Measurements from ENCODE around the gene ROGDI. TPM values are rescaled to one million over a fixed set of nuclear protein-coding genes. Genes with fewer than 3 reads are reported as not detected.

Gene ROGDI
- total and polyA plus RNA-seq, 9 of the 15 experiments (the other 6 are each of a cell fraction or from before 2014, with no cell fraction given) = 0.97 to 37.3 (median 16.5) TPM

- TF ChIP-seq, protein P1, sequence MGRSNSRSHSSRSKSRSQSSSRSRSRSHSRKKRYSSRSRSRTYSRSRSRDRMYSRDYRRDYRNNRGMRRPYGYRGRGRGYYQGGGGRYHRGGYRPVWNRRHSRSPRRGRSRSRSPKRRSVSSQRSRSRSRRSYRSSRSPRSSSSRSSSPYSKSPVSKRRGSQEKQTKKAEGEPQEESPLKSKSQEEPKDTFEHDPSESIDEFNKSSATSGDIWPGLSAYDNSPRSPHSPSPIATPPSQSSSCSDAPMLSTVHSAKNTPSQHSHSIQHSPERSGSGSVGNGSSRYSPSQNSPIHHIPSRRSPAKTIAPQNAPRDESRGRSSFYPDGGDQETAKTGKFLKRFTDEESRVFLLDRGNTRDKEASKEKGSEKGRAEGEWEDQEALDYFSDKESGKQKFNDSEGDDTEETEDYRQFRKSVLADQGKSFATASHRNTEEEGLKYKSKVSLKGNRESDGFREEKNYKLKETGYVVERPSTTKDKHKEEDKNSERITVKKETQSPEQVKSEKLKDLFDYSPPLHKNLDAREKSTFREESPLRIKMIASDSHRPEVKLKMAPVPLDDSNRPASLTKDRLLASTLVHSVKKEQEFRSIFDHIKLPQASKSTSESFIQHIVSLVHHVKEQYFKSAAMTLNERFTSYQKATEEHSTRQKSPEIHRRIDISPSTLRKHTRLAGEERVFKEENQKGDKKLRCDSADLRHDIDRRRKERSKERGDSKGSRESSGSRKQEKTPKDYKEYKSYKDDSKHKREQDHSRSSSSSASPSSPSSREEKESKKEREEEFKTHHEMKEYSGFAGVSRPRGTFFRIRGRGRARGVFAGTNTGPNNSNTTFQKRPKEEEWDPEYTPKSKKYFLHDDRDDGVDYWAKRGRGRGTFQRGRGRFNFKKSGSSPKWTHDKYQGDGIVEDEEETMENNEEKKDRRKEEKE (IDR thresholded peaks at IDR 0.05; ENCODE audit: borderline replicate concordance in 1 of 2, control insufficient read depth in 1 of 2, low read depth in 2 of 2, low read length in 1 of 2) = no peak
- TF ChIP-seq FOXM1 (IDR thresholded peaks at IDR 0.05; ENCODE audit: low read depth) (no peak), FOXM1 (CRISPR knock-in tag; IDR thresholded peaks at IDR 0.05; ENCODE audit: low read depth) (no peak), C11orf30 (IDR thresholded peaks at IDR 0.05; ENCODE audit: low read depth) (no peak), FOXK1 (CRISPR knock-in tag; IDR thresholded peaks at IDR 0.05; ENCODE audit: borderline replicate concordance) (no peak), SMARCA5 (IDR thresholded peaks at IDR 0.05) (no peak), SMAD4 (CRISPR knock-in tag; conservative IDR thresholded peaks at IDR 0.05) (0 out of 2 replicates have a peak, but pooled peaks have one; percentile 65), RREB1 (CRISPR knock-in tag; IDR thresholded peaks at IDR 0.05) (no peak), TAF7 (tag; IDR thresholded peaks at IDR 0.05) (no peak), ZBTB17 (CRISPR knock-in tag; IDR thresholded peaks at IDR 0.05) (no peak), PML (IDR thresholded peaks at IDR 0.05; ENCODE audit: low read length) (no peak), PHF21A (IDR thresholded peaks at IDR 0.05; ENCODE audit: borderline replicate concordance, low read depth) (0 out of 2 replicates have a peak, but pooled peaks have one; percentile 30), ADNP (tag; IDR thresholded peaks at IDR 0.05) (no peak), ZNF316 (IDR thresholded peaks at IDR 0.05) (no peak), MYC (IDR thresholded peaks at IDR 0.05; ENCODE audit: low read depth, low read length) (peak; percentile 51; the same call in 1 of the 2 replicates), MYC (CRISPR knock-in tag; IDR thresholded peaks at IDR 0.05; ENCODE audit: borderline replicate concordance, low read depth) (no peak), FOS (IDR thresholded peaks at IDR 0.05; ENCODE audit: extremely low read depth, insufficient read length) (no peak), POLR2A (conservative IDR thresholded peaks at IDR 0.05) (peak; percentile 36; the same call in 1 of the 2 replicates), FOXK2 (conservative IDR thresholded peaks at IDR 0.05 in 1 of 2, IDR thresholded peaks at IDR 0.05 in 1 of 2; ENCODE audit: low read depth in 2 of 2) (no peak)
- TF ChIP-seq, protein P2, sequence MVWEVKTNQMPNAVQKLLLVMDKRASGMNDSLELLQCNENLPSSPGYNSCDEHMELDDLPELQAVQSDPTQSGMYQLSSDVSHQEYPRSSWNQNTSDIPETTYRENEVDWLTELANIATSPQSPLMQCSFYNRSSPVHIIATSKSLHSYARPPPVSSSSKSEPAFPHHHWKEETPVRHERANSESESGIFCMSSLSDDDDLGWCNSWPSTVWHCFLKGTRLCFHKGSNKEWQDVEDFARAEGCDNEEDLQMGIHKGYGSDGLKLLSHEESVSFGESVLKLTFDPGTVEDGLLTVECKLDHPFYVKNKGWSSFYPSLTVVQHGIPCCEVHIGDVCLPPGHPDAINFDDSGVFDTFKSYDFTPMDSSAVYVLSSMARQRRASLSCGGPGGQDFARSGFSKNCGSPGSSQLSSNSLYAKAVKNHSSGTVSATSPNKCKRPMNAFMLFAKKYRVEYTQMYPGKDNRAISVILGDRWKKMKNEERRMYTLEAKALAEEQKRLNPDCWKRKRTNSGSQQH (CRISPR knock-in tag; IDR thresholded peaks at IDR 0.05) = no peak
These were observed at the start of gene ROGDI (continued) for GRCh38 chr16:4801962-4802658.

Measured in K562 (cell line).